ENCODE results near the gene ADAM10. TPM values are rescaled to one million over a fixed set of nuclear protein-coding genes. Genes with fewer than 3 reads are reported as not detected.

ADAM10 gene
- total and polyA plus RNA-seq, 8 donors: 6.1 to 96.2 (median 32.2) TPM

DNA sequence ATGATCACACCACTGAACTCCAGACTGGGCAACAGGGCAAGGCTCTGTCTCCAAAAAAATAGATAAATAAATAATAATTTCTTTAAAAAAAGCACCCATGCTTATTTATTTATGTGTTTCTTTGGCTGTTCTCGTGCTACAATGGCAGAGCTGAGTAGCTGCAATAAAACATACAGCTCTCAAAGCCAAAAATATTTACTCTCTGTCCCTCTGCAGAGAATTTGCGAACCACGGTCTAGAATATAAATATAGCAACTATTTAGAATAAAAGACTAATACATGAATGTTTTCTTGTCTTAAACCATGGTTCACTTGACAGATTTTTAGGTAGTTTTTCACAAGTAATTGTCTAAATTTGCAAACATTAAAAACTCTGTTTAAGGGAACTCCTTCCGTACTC lies 72.7 kb downstream of the ADAM10 start:
- no peak overlapping the region for H3K4me3 ChIP-seq
- DNase-seq: no peak
- no peaks in the 10 kb centered on the region for H3K9me3 ChIP-seq
- no peaks in the 10 kb centered on the region for H3K27me3 ChIP-seq
- no peak for ATAC-seq
- H3K36me3 ChIP-seq: no peaks in the 10 kb centered on the region
- intact Hi-C loops (cut with DNase I): loop anchor here in 1 of 3 donors (10.0 kb wide), 1 partner anchor 48 kb away; no protein-coding TSS in a partner anchor
- H3K4me1 ChIP-seq: no peaks in the 10 kb centered on the region
- TF ChIP-seq, protein P1, sequence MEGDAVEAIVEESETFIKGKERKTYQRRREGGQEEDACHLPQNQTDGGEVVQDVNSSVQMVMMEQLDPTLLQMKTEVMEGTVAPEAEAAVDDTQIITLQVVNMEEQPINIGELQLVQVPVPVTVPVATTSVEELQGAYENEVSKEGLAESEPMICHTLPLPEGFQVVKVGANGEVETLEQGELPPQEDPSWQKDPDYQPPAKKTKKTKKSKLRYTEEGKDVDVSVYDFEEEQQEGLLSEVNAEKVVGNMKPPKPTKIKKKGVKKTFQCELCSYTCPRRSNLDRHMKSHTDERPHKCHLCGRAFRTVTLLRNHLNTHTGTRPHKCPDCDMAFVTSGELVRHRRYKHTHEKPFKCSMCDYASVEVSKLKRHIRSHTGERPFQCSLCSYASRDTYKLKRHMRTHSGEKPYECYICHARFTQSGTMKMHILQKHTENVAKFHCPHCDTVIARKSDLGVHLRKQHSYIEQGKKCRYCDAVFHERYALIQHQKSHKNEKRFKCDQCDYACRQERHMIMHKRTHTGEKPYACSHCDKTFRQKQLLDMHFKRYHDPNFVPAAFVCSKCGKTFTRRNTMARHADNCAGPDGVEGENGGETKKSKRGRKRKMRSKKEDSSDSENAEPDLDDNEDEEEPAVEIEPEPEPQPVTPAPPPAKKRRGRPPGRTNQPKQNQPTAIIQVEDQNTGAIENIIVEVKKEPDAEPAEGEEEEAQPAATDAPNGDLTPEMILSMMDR (IDR thresholded peaks at IDR 0.05): no peak
- H3K27ac ChIP-seq: no peak overlapping the region
- FAIRE-seq: no peak
- 87 to 92% methylated on average over 4 of the region's 4 CpGs for WGBS, 2 donors

DNA sequence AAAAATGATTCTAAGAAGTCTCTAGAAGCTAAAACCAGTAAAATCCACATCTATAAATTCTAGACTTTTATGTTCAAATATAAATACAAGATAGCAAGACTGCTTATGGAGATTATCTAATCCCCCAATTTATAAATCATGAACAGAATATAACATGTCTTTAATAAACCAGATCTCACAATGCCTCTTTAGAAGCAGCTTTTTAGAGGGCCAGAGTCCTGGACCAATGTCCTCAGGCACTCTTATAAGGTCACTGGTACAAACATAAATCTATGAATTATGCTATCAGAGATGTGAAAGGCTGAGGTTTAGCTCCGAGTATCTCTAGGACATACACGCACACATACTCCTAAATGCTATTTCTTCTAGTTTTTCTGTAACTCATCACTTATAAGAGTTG lies 78.3 kb downstream of the ADAM10 start:
- Histone ChIP-seq H3K4me3 (no peak overlapping the region), H3K27ac (no peak overlapping the region), H3K36me3 (no peaks in the 10 kb centered on the region), H3K4me1 (no peaks in the 10 kb centered on the region), H3K9me3 (no peaks in the 10 kb centered on the region), H3K27me3 (no peaks in the 10 kb centered on the region)
- intact Hi-C loops (cut with DNase I): loop anchor here in 1 of 3 donors (10.0 kb wide), 1 partner anchor 54 kb away; no protein-coding TSS in a partner anchor
- no peak for FAIRE-seq
- DNase-seq: no peak
- no peak for ATAC-seq
- TF ChIP-seq, protein P1 (IDR thresholded peaks at IDR 0.05): no peak
- 97 to 98% methylated on average over 2 of the region's 2 CpGs for WGBS, 2 donors

DNA sequence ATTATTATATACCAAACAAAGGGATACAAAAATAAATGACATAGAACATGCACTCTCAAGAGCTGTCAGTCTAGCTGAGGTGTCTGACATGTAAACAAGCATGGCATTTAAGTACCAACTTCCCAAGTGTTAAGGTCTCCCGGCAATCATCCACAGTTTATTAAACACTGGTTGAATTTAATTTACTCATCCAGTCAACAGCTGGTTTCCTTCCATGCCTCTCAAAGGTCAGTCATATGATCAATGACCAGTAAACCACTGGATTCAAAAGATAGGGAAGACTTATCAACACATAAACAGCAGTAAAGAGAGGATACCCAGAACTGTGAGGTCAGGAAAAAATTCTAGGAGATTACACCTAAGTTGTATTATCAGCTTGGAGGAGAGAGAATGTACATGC lies 80.4 kb downstream of the ADAM10 start:
- Histone ChIP-seq H3K27ac (no peak overlapping the region), H3K9me3 (no peaks in the 10 kb centered on the region), H3K4me3 (no peak overlapping the region), H3K36me3 (no peaks in the 10 kb centered on the region), H3K27me3 (no peaks in the 10 kb centered on the region), H3K4me1 (no peaks in the 10 kb centered on the region)
- DNase-seq: no peak
- 32 to 51% methylated on average over 1 of the region's 1 CpG for WGBS, 2 donors
- TF ChIP-seq, protein P1 (IDR thresholded peaks at IDR 0.05): no peak
- intact Hi-C loops (cut with DNase I): no loop called here
- FAIRE-seq: no peak
- ATAC-seq: no peak

DNA sequence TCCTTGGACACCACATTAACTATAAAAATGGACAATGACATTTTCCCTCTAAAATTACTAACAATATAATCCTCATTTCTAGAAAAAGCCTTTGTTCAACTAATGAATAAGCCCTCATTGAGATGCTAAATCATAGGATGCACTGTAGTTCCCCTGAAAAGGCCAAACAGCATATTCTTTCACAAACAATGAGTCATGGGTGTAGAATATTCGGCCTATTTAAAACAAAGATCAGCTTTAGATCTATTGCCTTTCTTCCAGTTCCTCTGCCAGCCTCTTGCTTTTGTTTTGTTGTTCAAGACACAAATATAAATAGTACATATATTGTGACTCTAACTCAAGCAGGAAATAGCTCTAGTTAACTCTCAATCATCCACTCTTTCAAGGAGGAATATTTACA lies 82.5 kb downstream of the ADAM10 start:
- Histone ChIP-seq H3K9me3 (no peaks in the 10 kb centered on the region), H3K4me3 (no peak overlapping the region), H3K36me3 (no peaks in the 10 kb centered on the region), H3K27me3 (no peaks in the 10 kb centered on the region), H3K27ac (no peak overlapping the region), H3K4me1 (no peaks in the 10 kb centered on the region)
- 77 to 87% methylated on average over 1 of the region's 1 CpG for WGBS, 2 donors
- intact Hi-C loops (cut with DNase I): no loop called here
- DNase-seq (no peak), FAIRE-seq (no peak), ATAC-seq (no peak)
- TF ChIP-seq, protein P1 (IDR thresholded peaks at IDR 0.05): no peak

DNA sequence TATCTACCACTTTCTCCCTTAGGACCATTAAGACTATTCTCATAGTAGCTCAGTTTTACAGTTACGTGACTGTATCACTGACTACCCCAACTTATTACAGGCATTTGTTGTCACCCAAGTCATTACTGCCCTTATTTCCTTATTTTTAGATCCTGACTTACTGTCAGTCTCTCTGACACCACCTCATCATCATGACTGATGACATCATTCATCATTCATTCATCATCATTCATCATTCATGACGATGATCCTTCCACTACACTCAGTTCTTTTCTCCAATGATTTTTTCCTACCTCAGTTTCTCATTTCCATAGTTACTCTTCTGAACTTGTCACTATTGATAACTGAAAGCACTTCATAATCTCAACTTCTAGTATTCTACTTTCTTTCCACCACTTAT lies 83.8 kb downstream of the ADAM10 start:
- intact Hi-C loops (cut with DNase I): no loop called here
- TF ChIP-seq, protein P1 (IDR thresholded peaks at IDR 0.05): no peak
- DNase-seq (no peak), FAIRE-seq (no peak), ATAC-seq (no peak)
- WGBS, 2 donors: 98 to 100% methylated on average over 2 of the region's 2 CpGs
- no peaks in the 10 kb centered on the region for H3K9me3 ChIP-seq
- no peak overlapping the region for H3K27ac ChIP-seq
- H3K4me1 ChIP-seq: no peaks in the 10 kb centered on the region
- no peak overlapping the region for H3K4me3 ChIP-seq
- no peaks in the 10 kb centered on the region for H3K36me3 ChIP-seq
- no peaks in the 10 kb centered on the region for H3K27me3 ChIP-seq

Data from pancreas (tissue), 10 donors.